Tibial nerve (tissue), 4 donors: ENCODE results near the gene ABCG1.

Source experiments
- CTCF ChIP-seq, 5 experiments: fragments of 200-600 bp in 3 of 5; fragments of 450-650 bp in 2 of 5; sonication (generic) in 3 of 5; IDR thresholded peaks; one replicate each; pipeline ENCODE4 v1.5.1; 2016 to 2019; ENCODE audit warnings: antibody characterized with exemption in 5 of 5, mild to moderate bottlenecking in 3 of 5, moderate library complexity in 2 of 5
- EP300 ChIP-seq, 2 donors: sonication (generic); formaldehyde crosslinking; IDR thresholded peaks; one replicate each; pipeline ENCODE4 v1.6.1; 2017; ENCODE audit warnings: antibody characterized with exemption in 2 of 2, mild to moderate bottlenecking in 1 of 2

- TF ChIP-seq CTCF (IDR thresholded peaks at IDR 0.05): no peak
- no peak for TF ChIP-seq EP300 (IDR thresholded peaks at IDR 0.05)
Observed at GRCh38 chr21:42282021-42282420, 63.1 kb downstream of the ABCG1 start.
